Stomach (tissue), 9 donors: ENCODE results near the gene REXO4. TPM values are rescaled to one million over a fixed set of nuclear protein-coding genes. Genes with fewer than 3 reads are reported as not detected.
A peak's percentile ranks its signal among the peaks of the same experiment; 100 is the strongest.

Source experiments
- DNase-seq, 2 donors: peaks; one replicate each; pipeline versions ENCODE4 v3.0.0 to v3.0.0-alpha.2; 2013 to 2019
- H3K27ac ChIP-seq, 5 donors: fragments of 200-600 bp in 4 of 5; sonication (generic) in 4 of 5; one replicate each; pipeline ENCODE4 v1.5.1; 2013 to 2019; ENCODE audit warnings: mild to moderate bottlenecking in 1 of 5, moderate library complexity in 1 of 5
- H3K27me3 ChIP-seq, 3 donors: fragments of 200-600 bp; sonication (generic); one replicate each; pipeline ENCODE4 v1.5.1; 2017 to 2019; ENCODE audit warnings: mixed run types in 1 of 3
- H3K36me3 ChIP-seq, 4 donors: fragments of 200-600 bp; sonication (generic); 1 replicate in 3 of 4; 2 replicates in 1 of 4; pipeline ENCODE4 v1.5.1; 2016 to 2019
- H3K4me1 ChIP-seq, 4 donors: fragments of 200-600 bp; sonication (generic); one replicate each; pipeline ENCODE4 v1.5.1; 2016 to 2019
- H3K4me3 ChIP-seq, 4 donors: fragments of 200-600 bp; sonication (generic) in 3 of 4; one replicate each; pipeline ENCODE4 v1.5.1; 2016 to 2019; ENCODE audit warnings: mild to moderate bottlenecking in 1 of 4
- H3K9me3 ChIP-seq, 4 donors: fragments of 200-600 bp; sonication (generic); one replicate each; pipeline ENCODE4 v1.5.1; 2016 to 2019
- EP300 ChIP-seq: sonication (generic); formaldehyde crosslinking; IDR thresholded peaks from one replicate; pipeline ENCODE4 v1.6.1; 2017; ENCODE audit warnings: antibody characterized with exemption
- POLR2A ChIP-seq, 4 donors: fragments of 450-650 bp; IDR thresholded peaks; one replicate each; pipeline ENCODE4 v1.6.1; 2016; ENCODE audit warnings: antibody characterized with exemption in 4 of 4, control low read depth in 2 of 4, mild to moderate bottlenecking in 1 of 4, moderate library complexity in 1 of 4
- POLR2AphosphoS5 ChIP-seq, 3 donors: sonication (generic); formaldehyde crosslinking; IDR thresholded peaks; one replicate each; pipeline ENCODE4 v1.6.1; 2016; ENCODE audit warnings: antibody characterized with exemption in 3 of 3
- WGBS, 5 donors: extraction: QIAGEN DNeasy Blood & Tissue Kit in 3 of 5; methylation state at CpG; one replicate each; pipeline versions ENCODE4 v1.1.5 to v1.1.7; 2013 to 2018; 5-methylcytosine and 5-hydroxymethylcytosine counted together
- intact Hi-C: fragments of 100-400 bp; cut with DNase I; formaldehyde crosslinking; loops from one replicate; pipeline ENCODE4 v1.15.1; 2023; ENCODE audit warnings: low total_unique reads
- polyA plus RNA-seq, 3 donors: library from polyadenylated mRNA; stranded (reverse); fragments of 200-250 nt; gene quantifications; one replicate each; pipeline ENCODE4 v1.2.3, GENCODE V29; 2013
- total RNA-seq, 5 donors: library from RNA; depleted of rRNA; stranded (reverse); fragments of >200 nt; gene quantifications; one replicate each; pipeline versions ENCODE4 v1.1.0 to v1.2.3, GENCODE V29; 2014 to 2016
- TF ChIP-seq, protein P1 (sequence below), 7 experiments: fragments of 450-650 bp in 4 of 7; fragments of 200-600 bp in 3 of 7; sonication (generic) in 3 of 7; IDR thresholded peaks; one replicate each; pipeline ENCODE4 v1.5.1; 2016 to 2019; ENCODE audit warnings: antibody characterized with exemption in 7 of 7, control low read depth in 2 of 7, mild to moderate bottlenecking in 1 of 7
- donor health status: healthy with polysubstance abuse.
- donor health status: Bipolar disorder and iron deficiency.
- donor health status: healthy.

REXO4 gene
- total and polyA plus RNA-seq, 8 donors = 0.45 to 64.3 (median 12.9) TPM

DNA sequence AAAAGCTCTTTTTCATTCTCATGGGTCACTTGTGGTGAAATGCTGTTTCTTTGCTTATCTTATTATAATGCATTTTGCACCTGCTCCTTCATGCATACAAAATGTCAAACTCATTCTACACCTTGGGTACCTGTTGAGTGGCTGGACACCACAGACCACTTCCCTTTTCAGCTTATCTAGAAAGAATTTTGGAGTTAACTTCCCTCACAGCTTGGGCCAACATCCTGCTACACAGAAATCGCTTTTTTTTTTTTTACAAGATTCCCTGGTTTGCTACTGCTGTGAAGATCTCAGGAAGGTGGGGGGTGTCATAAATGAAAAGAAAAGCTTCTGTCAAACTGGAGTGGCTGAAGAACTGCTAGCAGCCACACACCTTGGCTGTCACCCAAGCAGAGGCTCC lies 2.6 kb downstream of the REXO4 start:
- Histone ChIP-seq H3K36me3 (peaks cover 47 to 60% (median 57%) of the 10 kb centered on the region in 4 donors), H3K27me3 (no peaks in the 10 kb centered on the region), H3K4me1 (peaks cover 23 to 57% (median 44%) of the 10 kb centered on the region in 4 donors), H3K27ac (no peak overlapping the region), H3K9me3 (no peaks in the 10 kb centered on the region), H3K4me3 (no peak overlapping the region)
- intact Hi-C loops = no loop called here
- TF ChIP-seq POLR2A (IDR thresholded peaks at IDR 0.05) = no peak
- TF ChIP-seq EP300 = no peak
- TF ChIP-seq, protein P1, sequence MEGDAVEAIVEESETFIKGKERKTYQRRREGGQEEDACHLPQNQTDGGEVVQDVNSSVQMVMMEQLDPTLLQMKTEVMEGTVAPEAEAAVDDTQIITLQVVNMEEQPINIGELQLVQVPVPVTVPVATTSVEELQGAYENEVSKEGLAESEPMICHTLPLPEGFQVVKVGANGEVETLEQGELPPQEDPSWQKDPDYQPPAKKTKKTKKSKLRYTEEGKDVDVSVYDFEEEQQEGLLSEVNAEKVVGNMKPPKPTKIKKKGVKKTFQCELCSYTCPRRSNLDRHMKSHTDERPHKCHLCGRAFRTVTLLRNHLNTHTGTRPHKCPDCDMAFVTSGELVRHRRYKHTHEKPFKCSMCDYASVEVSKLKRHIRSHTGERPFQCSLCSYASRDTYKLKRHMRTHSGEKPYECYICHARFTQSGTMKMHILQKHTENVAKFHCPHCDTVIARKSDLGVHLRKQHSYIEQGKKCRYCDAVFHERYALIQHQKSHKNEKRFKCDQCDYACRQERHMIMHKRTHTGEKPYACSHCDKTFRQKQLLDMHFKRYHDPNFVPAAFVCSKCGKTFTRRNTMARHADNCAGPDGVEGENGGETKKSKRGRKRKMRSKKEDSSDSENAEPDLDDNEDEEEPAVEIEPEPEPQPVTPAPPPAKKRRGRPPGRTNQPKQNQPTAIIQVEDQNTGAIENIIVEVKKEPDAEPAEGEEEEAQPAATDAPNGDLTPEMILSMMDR (IDR thresholded peaks at IDR 0.05) = no peak
- TF ChIP-seq POLR2AphosphoS5 (IDR thresholded peaks at IDR 0.05) = no peak
- WGBS, 5 donors = 51 to 81% (median 56%) methylated on average over 1 of the region's 1 CpG
- DNase-seq = no peak

DNA sequence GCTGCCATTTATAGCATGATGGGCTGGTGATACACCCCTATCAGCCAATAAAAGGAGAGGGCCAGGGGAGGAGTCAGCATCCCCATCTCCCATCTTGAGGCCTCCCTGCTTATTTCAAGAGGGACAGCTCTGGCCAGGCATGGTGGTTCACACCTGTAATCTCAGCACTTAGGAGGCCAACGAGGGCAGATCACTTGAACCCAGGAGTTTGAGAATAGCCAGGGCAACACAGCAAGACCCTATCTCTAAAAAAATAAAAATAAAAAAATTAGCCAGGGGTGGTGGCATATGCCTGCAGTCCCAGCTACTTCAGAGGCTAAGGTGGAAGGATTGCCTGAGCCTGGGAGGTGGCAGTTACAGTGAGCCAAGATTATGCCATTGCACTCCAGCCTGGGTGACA lies 9.8 kb downstream of the REXO4 start:
- Histone ChIP-seq H3K27ac (no peak overlapping the region), H3K4me1 (no peaks in the 10 kb centered on the region), H3K9me3 (no peaks in the 10 kb centered on the region), H3K4me3 (no peak overlapping the region), H3K36me3 (peaks cover 49 to 94% (median 91%) of the 10 kb centered on the region in 4 donors), H3K27me3 (no peaks in the 10 kb centered on the region)
- TF ChIP-seq, protein P1 (IDR thresholded peaks at IDR 0.05) = no peak
- no peak for TF ChIP-seq POLR2A (IDR thresholded peaks at IDR 0.05)
- no peak for TF ChIP-seq EP300
- TF ChIP-seq POLR2AphosphoS5 (IDR thresholded peaks at IDR 0.05) = no peak
- no peak for DNase-seq
- WGBS, 5 donors = 88 to 100% (median 93%) methylated on average over 1 of the region's 1 CpG
- intact Hi-C loops = loop anchor here (5.0 kb wide), 1 partner anchor 79 kb away; no protein-coding TSS in a partner anchor

DNA sequence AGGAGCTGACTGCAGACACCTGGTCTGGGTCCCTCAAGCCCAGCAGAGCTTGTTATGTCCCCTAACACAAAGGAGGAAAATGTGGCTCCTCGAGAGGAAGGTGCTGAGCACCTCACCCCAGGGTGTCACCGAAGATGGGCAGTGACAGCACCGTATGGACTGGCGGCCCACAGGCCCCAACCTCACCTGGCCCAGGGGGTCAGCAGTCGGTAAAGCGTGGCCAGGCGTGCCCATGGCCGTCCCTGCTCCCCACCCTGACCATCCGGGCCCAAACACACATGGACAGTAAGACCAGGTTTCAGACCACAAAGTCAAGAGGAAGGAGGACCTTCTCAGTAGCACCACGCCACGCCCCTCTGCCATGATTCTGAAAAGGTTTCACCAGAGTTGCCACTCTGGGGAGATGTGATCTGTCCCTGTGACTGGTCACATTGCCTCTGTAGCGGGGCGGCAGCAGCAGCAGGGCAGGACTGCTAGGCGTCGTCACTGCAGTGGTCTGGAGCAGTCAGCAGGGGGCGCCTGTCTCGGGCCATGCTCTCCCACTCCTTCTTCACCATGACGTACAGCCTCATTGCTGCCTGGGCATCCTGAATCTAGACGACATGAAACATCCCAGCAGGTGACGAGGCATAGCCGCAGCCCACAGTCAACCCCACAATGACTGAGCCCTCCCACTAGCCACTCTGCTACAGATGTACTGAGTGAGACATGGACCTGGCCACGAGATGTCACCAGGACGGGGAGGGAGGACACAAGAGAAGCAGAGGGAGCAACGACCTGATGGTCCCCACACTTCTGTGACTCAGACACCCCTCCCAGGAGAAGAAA lies 11.1 kb downstream of the REXO4 start:
- no peak for TF ChIP-seq POLR2A (IDR thresholded peaks at IDR 0.05)
- peak in 1 of 3 donors; percentile 41 for TF ChIP-seq POLR2AphosphoS5 (IDR thresholded peaks at IDR 0.05)
- TF ChIP-seq, protein P1 (IDR thresholded peaks at IDR 0.05) = peak in 5 of 7 experiments; percentile 83 to 95 (median 91)
- no peaks in the 10 kb centered on the region for H3K9me3 ChIP-seq
- peaks cover 36 to 90% (median 86%) of the 10 kb centered on the region in 4 donors for H3K36me3 ChIP-seq
- H3K27me3 ChIP-seq = no peaks in the 10 kb centered on the region
- WGBS, 5 donors = 47 to 52% (median 49%) methylated on average over 24 of the region's 24 CpGs
- DNase-seq = peak; percentile 82 to 93
- no peak overlapping the region for H3K4me3 ChIP-seq
- intact Hi-C loops = loop anchor here (5.0 kb wide), 1 partner anchor 81 kb away; no protein-coding TSS in a partner anchor
- H3K27ac ChIP-seq = no peak overlapping the region
- no peaks in the 10 kb centered on the region for H3K4me1 ChIP-seq

DNA sequence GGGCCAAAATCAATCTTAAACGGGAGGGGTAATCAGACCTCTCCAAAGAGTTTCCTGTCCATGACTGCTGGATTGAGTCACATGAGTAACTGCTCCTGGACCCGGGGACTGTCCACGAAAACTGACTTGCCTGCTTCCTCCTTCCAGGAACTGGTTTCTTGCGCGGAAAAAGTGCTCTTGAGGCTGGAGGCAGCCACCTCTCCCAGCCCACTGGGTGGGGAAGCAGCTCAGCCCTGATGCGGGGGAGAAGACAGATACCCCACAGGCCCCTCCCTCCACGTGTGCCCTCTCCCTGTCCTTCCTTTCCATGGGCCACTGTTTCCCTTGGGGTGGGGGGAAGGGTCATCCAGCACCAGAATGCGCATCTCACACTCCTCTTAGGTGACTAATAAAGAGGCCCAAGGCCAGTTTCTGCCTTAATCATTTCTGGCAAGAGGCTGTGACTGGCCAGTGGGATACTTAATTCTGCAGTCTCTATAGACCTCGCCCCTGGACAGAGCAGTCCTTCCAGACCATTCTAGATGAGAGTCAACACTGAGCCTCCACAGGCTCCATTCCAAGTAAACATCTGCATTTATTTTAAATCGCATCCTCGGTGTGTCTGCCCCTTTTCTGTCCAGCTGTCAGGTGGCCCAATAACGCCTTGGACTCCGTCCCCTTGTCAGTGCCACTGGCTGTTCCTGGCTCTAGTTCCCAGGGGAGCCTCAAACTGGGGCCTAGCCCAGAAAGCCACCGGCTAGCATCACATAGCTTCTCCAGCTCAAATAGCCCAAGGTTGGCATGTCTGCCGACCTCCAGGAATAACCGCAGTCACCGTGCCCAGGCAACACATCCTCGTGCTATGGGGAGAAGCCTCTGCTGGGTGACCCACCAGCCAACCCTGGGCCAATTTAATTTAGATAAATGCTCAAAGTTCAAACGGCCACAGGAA lies 12.0 kb downstream of the REXO4 start:
- TF ChIP-seq POLR2AphosphoS5 (IDR thresholded peaks at IDR 0.05) = no peak
- no peak for TF ChIP-seq EP300
- TF ChIP-seq POLR2A (IDR thresholded peaks at IDR 0.05) = no peak
- TF ChIP-seq, protein P1 (IDR thresholded peaks at IDR 0.05) = no peak
- WGBS, 5 donors = 75 to 80% (median 78%) methylated on average over 19 of the region's 19 CpGs
- H3K9me3 ChIP-seq = no peaks in the 10 kb centered on the region
- intact Hi-C loops = loop anchor here (5.0 kb wide), 1 partner anchor 82 kb away; no protein-coding TSS in a partner anchor
- H3K27me3 ChIP-seq = no peaks in the 10 kb centered on the region
- H3K27ac ChIP-seq = no peak overlapping the region
- DNase-seq = no peak
- no peaks in the 10 kb centered on the region for H3K4me1 ChIP-seq
- no peak overlapping the region for H3K4me3 ChIP-seq
- peaks cover 27 to 80% (median 77%) of the 10 kb centered on the region in 4 donors for H3K36me3 ChIP-seq
